HEK293 (cell line): ENCODE results near the gene CPB2.

Experiments
- ATF2 ChIP-seq: fragments of 450-650 bp; formaldehyde crosslinking; IDR thresholded peaks from 2 replicates; pipeline ENCODE4 v1.5.1; 2016; ENCODE audit warnings: missing biosample characterization, missing genetic modification characterization, low read depth
- GLI4 ChIP-seq: fragments of 450-650 bp; formaldehyde crosslinking; IDR thresholded peaks from 2 replicates; pipeline ENCODE4 v1.5.1; 2016; ENCODE audit warnings: missing biosample characterization, missing genetic modification characterization
- HOXA7 ChIP-seq: sonication (generic); formaldehyde crosslinking; IDR thresholded peaks from 2 replicates; pipeline ENCODE4 v1.8.1; 2022; ENCODE audit warnings: missing genetic modification reagents, borderline replicate concordance
- IKZF3 ChIP-seq: fragments of 450-650 bp; IDR thresholded peaks from 2 replicates; pipeline ENCODE4 v1.5.0; 2018; ENCODE audit warnings: missing biosample characterization, mild to moderate bottlenecking, missing genetic modification characterization, moderate library complexity
- KLF10 ChIP-seq: fragments of 450-650 bp; IDR thresholded peaks from 2 replicates; pipeline ENCODE4 v1.5.1; 2018; ENCODE audit warnings: missing biosample characterization, mild to moderate bottlenecking, missing genetic modification characterization
- SETDB1 ChIP-seq: IDR thresholded peaks from one replicate; pipeline ENCODE4 v1.6.1; 2017; ENCODE audit warnings: mild to moderate bottlenecking, low read length, moderate library complexity, mixed read lengths; ENCODE audit not compliant: insufficient read length
- SP7 ChIP-seq: fragments of 450-650 bp; formaldehyde crosslinking; IDR thresholded peaks from 2 replicates; pipeline ENCODE4 v1.5.1; 2016; ENCODE audit warnings: missing biosample characterization, missing genetic modification characterization
- ZBTB21 ChIP-seq: fragments of 450-650 bp; formaldehyde crosslinking; IDR thresholded peaks from 2 replicates; pipeline ENCODE4 v1.5.1; 2017; ENCODE audit warnings: missing biosample characterization, missing genetic modification characterization
- ZBTB6 ChIP-seq: fragments of 450-650 bp; formaldehyde crosslinking; IDR thresholded peaks from 2 replicates; pipeline ENCODE4 v1.5.1; 2017; ENCODE audit warnings: missing biosample characterization, missing genetic modification characterization
- ZEB2 ChIP-seq: fragments of 450-650 bp; formaldehyde crosslinking; IDR thresholded peaks from 2 replicates; pipeline ENCODE4 v1.5.1; 2016; ENCODE audit warnings: missing biosample characterization, missing genetic modification characterization
- ZFP37 ChIP-seq: fragments of 450-650 bp; formaldehyde crosslinking; IDR thresholded peaks from 2 replicates; pipeline ENCODE4 v1.5.1; 2016; ENCODE audit warnings: missing biosample characterization, missing genetic modification characterization
- ZNF121 ChIP-seq: fragments of 450-650 bp; formaldehyde crosslinking; IDR thresholded peaks from 2 replicates; pipeline ENCODE4 v1.5.1; 2016; ENCODE audit warnings: missing biosample characterization, missing genetic modification characterization
- ZNF155 ChIP-seq: fragments of 450-650 bp; formaldehyde crosslinking; IDR thresholded peaks from 2 replicates; pipeline ENCODE4 v1.5.1; 2016; ENCODE audit warnings: missing biosample characterization, missing genetic modification characterization
- ZNF157 ChIP-seq: fragments of 450-650 bp; formaldehyde crosslinking; IDR thresholded peaks from 2 replicates; pipeline ENCODE4 v1.5.1; 2016; ENCODE audit warnings: missing biosample characterization, missing genetic modification characterization
- ZNF16 ChIP-seq: fragments of 450-650 bp; formaldehyde crosslinking; IDR thresholded peaks from 2 replicates; pipeline ENCODE4 v1.5.1; 2016; ENCODE audit warnings: low read depth, missing biosample characterization, missing genetic modification characterization
- ZNF184 ChIP-seq: fragments of 450-650 bp; IDR thresholded peaks from 2 replicates; pipeline ENCODE4 v1.5.1; 2018; ENCODE audit warnings: missing biosample characterization, mild to moderate bottlenecking, missing genetic modification characterization
- ZNF19 ChIP-seq: fragments of 450-650 bp; formaldehyde crosslinking; IDR thresholded peaks from 2 replicates; pipeline ENCODE4; 2016; ENCODE audit warnings: missing biosample characterization, missing genetic modification characterization, low read depth
- ZNF221 ChIP-seq: fragments of 450-650 bp; formaldehyde crosslinking; IDR thresholded peaks from 2 replicates; pipeline ENCODE4 v1.5.1; 2017; ENCODE audit warnings: missing biosample characterization, missing genetic modification characterization, borderline replicate concordance
- ZNF266 ChIP-seq: fragments of 450-650 bp; formaldehyde crosslinking; IDR thresholded peaks from 2 replicates; pipeline ENCODE4 v1.5.1; 2016; ENCODE audit warnings: missing biosample characterization, missing genetic modification characterization, low read depth
- ZNF335 ChIP-seq: fragments of 450-650 bp; formaldehyde crosslinking; conservative IDR thresholded peaks from 2 replicates; pipeline ENCODE4 v1.5.1; 2016; ENCODE audit warnings: missing biosample characterization, missing genetic modification characterization
- ZNF37A ChIP-seq: fragments of 450-650 bp; IDR thresholded peaks from 2 replicates; pipeline ENCODE4 v1.5.1; 2018; ENCODE audit warnings: missing biosample characterization, missing genetic modification characterization
- ZNF426 ChIP-seq: fragments of 450-650 bp; formaldehyde crosslinking; IDR thresholded peaks from 2 replicates; pipeline ENCODE4 v1.5.1; 2017; ENCODE audit warnings: missing biosample characterization, missing genetic modification characterization, mild to moderate bottlenecking, inconsistent platforms, moderate library complexity
- ZNF518A ChIP-seq: fragments of 450-650 bp; formaldehyde crosslinking; conservative IDR thresholded peaks from 2 replicates; pipeline ENCODE4 v1.5.1; 2016; ENCODE audit warnings: low read depth, missing biosample characterization, missing genetic modification characterization
- ZNF521 ChIP-seq: fragments of 450-650 bp; formaldehyde crosslinking; IDR thresholded peaks from 2 replicates; pipeline ENCODE4 v1.5.1; 2017; ENCODE audit warnings: missing biosample characterization, mild to moderate bottlenecking, missing genetic modification characterization
- ZNF600 ChIP-seq: fragments of 450-650 bp; formaldehyde crosslinking; IDR thresholded peaks from 2 replicates; pipeline ENCODE4 v1.5.1; 2016; ENCODE audit warnings: missing biosample characterization, missing genetic modification characterization
- ZNF626 ChIP-seq: fragments of 450-650 bp; sonication (Bioruptor Pico); formaldehyde crosslinking; IDR thresholded peaks from 2 replicates; pipeline ENCODE4 v1.5.1; 2018; ENCODE audit warnings: missing biosample characterization, missing genetic modification characterization, inconsistent platforms
- ZNF654 ChIP-seq: fragments of 450-650 bp; formaldehyde crosslinking; IDR thresholded peaks from 2 replicates; pipeline ENCODE4 v1.5.1; 2016; ENCODE audit warnings: low read depth, missing biosample characterization, missing genetic modification characterization
- ZNF658 ChIP-seq: fragments of 450-650 bp; formaldehyde crosslinking; IDR thresholded peaks from 2 replicates; pipeline ENCODE4; 2016; ENCODE audit warnings: missing biosample characterization, missing genetic modification characterization
- ZNF670 ChIP-seq: fragments of 450-650 bp; formaldehyde crosslinking; IDR thresholded peaks from 2 replicates; pipeline ENCODE4 v1.5.1; 2016; ENCODE audit warnings: missing biosample characterization, missing genetic modification characterization, low read depth
- ZNF677 ChIP-seq: fragments of 450-650 bp; IDR thresholded peaks from 2 replicates; pipeline ENCODE4 v1.5.0; 2018; ENCODE audit warnings: missing biosample characterization, mild to moderate bottlenecking, missing genetic modification characterization, moderate library complexity
- ZNF76 ChIP-seq: fragments of 450-650 bp; formaldehyde crosslinking; IDR thresholded peaks from 2 replicates; pipeline ENCODE4; 2016; ENCODE audit warnings: low read depth, missing biosample characterization, missing genetic modification characterization, borderline replicate concordance
- ZSCAN30 ChIP-seq: fragments of 450-650 bp; IDR thresholded peaks from 2 replicates; pipeline ENCODE4 v1.5.1; 2018; ENCODE audit warnings: missing biosample characterization, mild to moderate bottlenecking, missing genetic modification characterization, moderate library complexity
- TF ChIP-seq, protein P1 (sequence below): fragments of 450-650 bp; formaldehyde crosslinking; IDR thresholded peaks from 2 replicates; pipeline ENCODE4 v1.5.1; 2016; ENCODE audit warnings: missing biosample characterization, missing genetic modification characterization

Gene CPB2

GRCh38 chr13:46052319-46053161 is 52.3 kb downstream of the CPB2 start, which contains the start of gene ZC3H13 (continued):
- no peak for TF ChIP-seq ZNF221 (tag by site-specific recombination)
- TF ChIP-seq ZNF121 (tag by site-specific recombination) = no peak
- peak; percentile 80 for TF ChIP-seq ZNF335 (tag by site-specific recombination)
- peak; percentile 41; the same call in 1 of the 2 replicates for TF ChIP-seq ZNF600 (tag by site-specific recombination)
- TF ChIP-seq ZBTB6 = 0 out of 2 replicates have a peak, but pooled peaks have one; percentile 51
- TF ChIP-seq ZNF658 (tag by site-specific recombination) = no peak
- TF ChIP-seq, protein P1, sequence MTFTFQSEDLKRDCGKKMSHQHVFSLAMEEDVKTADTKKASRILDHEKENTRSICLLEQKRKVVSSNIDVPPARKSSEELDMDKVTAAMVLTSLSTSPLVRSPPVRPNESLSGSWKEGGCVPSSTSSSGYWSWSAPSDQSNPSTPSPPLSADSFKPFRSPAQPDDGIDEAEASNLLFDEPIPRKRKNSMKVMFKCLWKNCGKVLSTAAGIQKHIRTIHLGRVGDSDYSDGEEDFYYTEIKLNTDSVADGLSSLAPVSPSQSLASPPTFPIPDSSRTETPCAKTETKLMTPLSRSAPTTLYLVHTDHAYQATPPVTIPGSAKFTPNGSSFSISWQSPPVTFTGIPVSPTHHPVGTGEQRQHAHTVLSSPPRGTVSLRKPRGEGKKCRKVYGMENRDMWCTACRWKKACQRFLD (tag by site-specific recombination) = no peak
- no peak for TF ChIP-seq ATF2 (tag by site-specific recombination)
- no peak for TF ChIP-seq ZNF155 (tag by site-specific recombination)
- TF ChIP-seq ZFP37 (tag by site-specific recombination) = no peak
- TF ChIP-seq ZNF184 (tag by site-specific recombination) = no peak
- TF ChIP-seq ZNF426 (tag by site-specific recombination) = no peak
- no peak for TF ChIP-seq HOXA7
- peak; percentile 96 for TF ChIP-seq IKZF3 (tag by site-specific recombination)
- no peak for TF ChIP-seq ZNF16 (tag by site-specific recombination)
- 0 out of 2 replicates have a peak, but pooled peaks have one; percentile 30 for TF ChIP-seq ZEB2 (tag by site-specific recombination)
- no peak for TF ChIP-seq ZNF266 (tag by site-specific recombination)
- TF ChIP-seq SETDB1 = no peak
- TF ChIP-seq ZNF654 = no peak
- no peak for TF ChIP-seq ZNF76 (tag by site-specific recombination)
- no peak for TF ChIP-seq ZNF521 (tag by site-specific recombination)
- TF ChIP-seq SP7 (tag by site-specific recombination) = peak; percentile 45; the same call in 1 of the 2 replicates
- no peak for TF ChIP-seq ZNF670 (tag by site-specific recombination)
- TF ChIP-seq ZNF157 (tag by site-specific recombination) = no peak
- peak; percentile 76 for TF ChIP-seq KLF10 (tag by site-specific recombination)
- no peak for TF ChIP-seq ZNF19 (tag by site-specific recombination)
- TF ChIP-seq ZNF37A (tag by site-specific recombination) = no peak
- no peak for TF ChIP-seq GLI4 (tag by site-specific recombination)
- peak; percentile 88 for TF ChIP-seq ZSCAN30 (tag by site-specific recombination)
- no peak; the same call in 1 of the 2 replicates for TF ChIP-seq ZBTB21 (tag by site-specific recombination)
- TF ChIP-seq ZNF677 = no peak
- no peak for TF ChIP-seq ZNF626 (tag by site-specific recombination)
- peak; percentile 86 for TF ChIP-seq ZNF518A (tag by site-specific recombination)
